H1 (cell line): ENCODE results near the gene TMSB15C. TPM values are rescaled to one million over a fixed set of nuclear protein-coding genes. Genes with fewer than 3 reads are reported as not detected.

Experiments
- RAD21 ChIP-seq, 2 experiments: IDR thresholded peaks in 1 of 2; conservative IDR thresholded peaks in 1 of 2; 2 replicates each; pipeline ENCODE4 v1.6.1; 2011; ENCODE audit warnings: low read depth in 2 of 2, low read length in 2 of 2, improper control_type of control experiment in 1 of 2, inconsistent platforms in 1 of 2, mild to moderate bottlenecking in 1 of 2, moderate library complexity in 1 of 2
- polyA plus RNA-seq, 7 experiments: library from polyadenylated mRNA; depleted of rRNA in 3 of 7; stranded (reverse) in 5 of 7; unstranded in 2 of 7; fragments of >200 nt in 5 of 7; fragments of 200-250 nt in 2 of 7; gene quantifications; 1 replicate in 5 of 7; 2 replicates in 1 of 7; 4 replicates in 1 of 7; pipeline versions ENCODE4 v1.2.1 to v1.2.3, GENCODE V29; 2011 to 2013; ENCODE audit warnings: missing spikeins in 2 of 7, mixed read lengths in 2 of 7
- total RNA-seq: library from RNA; stranded (reverse); fragmentation: NEBNext Ultra II Directional; extraction: Animal tissue kit (Norgen Biotek cat#: 25700); gene quantifications from 2 replicates; pipeline ENCODE4 v1.2.1, GENCODE V29; 2021
- TF ChIP-seq, protein P1 (sequence below): fragments of 300-600 bp; sonication (generic); IDR thresholded peaks from 2 replicates; pipeline ENCODE4 v1.7.1; 2012; ENCODE audit warnings: low read length, moderate library complexity, mild to moderate bottlenecking, inconsistent platforms; ENCODE audit not compliant: insufficient replicate concordance

The TMSB15C gene
- total and polyA plus RNA-seq, 2 of the 8 experiments (the other 6 are each of a cell fraction or from before 2014, with no cell fraction given), result 1.5 to 2.6 TPM

- TF ChIP-seq, protein P1, sequence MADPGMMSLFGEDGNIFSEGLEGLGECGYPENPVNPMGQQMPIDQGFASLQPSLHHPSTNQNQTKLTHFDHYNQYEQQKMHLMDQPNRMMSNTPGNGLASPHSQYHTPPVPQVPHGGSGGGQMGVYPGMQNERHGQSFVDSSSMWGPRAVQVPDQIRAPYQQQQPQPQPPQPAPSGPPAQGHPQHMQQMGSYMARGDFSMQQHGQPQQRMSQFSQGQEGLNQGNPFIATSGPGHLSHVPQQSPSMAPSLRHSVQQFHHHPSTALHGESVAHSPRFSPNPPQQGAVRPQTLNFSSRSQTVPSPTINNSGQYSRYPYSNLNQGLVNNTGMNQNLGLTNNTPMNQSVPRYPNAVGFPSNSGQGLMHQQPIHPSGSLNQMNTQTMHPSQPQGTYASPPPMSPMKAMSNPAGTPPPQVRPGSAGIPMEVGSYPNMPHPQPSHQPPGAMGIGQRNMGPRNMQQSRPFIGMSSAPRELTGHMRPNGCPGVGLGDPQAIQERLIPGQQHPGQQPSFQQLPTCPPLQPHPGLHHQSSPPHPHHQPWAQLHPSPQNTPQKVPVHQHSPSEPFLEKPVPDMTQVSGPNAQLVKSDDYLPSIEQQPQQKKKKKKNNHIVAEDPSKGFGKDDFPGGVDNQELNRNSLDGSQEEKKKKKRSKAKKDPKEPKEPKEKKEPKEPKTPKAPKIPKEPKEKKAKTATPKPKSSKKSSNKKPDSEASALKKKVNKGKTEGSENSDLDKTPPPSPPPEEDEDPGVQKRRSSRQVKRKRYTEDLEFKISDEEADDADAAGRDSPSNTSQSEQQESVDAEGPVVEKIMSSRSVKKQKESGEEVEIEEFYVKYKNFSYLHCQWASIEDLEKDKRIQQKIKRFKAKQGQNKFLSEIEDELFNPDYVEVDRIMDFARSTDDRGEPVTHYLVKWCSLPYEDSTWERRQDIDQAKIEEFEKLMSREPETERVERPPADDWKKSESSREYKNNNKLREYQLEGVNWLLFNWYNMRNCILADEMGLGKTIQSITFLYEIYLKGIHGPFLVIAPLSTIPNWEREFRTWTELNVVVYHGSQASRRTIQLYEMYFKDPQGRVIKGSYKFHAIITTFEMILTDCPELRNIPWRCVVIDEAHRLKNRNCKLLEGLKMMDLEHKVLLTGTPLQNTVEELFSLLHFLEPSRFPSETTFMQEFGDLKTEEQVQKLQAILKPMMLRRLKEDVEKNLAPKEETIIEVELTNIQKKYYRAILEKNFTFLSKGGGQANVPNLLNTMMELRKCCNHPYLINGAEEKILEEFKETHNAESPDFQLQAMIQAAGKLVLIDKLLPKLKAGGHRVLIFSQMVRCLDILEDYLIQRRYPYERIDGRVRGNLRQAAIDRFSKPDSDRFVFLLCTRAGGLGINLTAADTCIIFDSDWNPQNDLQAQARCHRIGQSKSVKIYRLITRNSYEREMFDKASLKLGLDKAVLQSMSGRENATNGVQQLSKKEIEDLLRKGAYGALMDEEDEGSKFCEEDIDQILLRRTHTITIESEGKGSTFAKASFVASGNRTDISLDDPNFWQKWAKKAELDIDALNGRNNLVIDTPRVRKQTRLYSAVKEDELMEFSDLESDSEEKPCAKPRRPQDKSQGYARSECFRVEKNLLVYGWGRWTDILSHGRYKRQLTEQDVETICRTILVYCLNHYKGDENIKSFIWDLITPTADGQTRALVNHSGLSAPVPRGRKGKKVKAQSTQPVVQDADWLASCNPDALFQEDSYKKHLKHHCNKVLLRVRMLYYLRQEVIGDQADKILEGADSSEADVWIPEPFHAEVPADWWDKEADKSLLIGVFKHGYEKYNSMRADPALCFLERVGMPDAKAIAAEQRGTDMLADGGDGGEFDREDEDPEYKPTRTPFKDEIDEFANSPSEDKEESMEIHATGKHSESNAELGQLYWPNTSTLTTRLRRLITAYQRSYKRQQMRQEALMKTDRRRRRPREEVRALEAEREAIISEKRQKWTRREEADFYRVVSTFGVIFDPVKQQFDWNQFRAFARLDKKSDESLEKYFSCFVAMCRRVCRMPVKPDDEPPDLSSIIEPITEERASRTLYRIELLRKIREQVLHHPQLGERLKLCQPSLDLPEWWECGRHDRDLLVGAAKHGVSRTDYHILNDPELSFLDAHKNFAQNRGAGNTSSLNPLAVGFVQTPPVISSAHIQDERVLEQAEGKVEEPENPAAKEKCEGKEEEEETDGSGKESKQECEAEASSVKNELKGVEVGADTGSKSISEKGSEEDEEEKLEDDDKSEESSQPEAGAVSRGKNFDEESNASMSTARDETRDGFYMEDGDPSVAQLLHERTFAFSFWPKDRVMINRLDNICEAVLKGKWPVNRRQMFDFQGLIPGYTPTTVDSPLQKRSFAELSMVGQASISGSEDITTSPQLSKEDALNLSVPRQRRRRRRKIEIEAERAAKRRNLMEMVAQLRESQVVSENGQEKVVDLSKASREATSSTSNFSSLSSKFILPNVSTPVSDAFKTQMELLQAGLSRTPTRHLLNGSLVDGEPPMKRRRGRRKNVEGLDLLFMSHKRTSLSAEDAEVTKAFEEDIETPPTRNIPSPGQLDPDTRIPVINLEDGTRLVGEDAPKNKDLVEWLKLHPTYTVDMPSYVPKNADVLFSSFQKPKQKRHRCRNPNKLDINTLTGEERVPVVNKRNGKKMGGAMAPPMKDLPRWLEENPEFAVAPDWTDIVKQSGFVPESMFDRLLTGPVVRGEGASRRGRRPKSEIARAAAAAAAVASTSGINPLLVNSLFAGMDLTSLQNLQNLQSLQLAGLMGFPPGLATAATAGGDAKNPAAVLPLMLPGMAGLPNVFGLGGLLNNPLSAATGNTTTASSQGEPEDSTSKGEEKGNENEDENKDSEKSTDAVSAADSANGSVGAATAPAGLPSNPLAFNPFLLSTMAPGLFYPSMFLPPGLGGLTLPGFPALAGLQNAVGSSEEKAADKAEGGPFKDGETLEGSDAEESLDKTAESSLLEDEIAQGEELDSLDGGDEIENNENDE, result no peak
- TF ChIP-seq RAD21 (IDR thresholded peaks at IDR 0.05 in 1 of 2, conservative IDR thresholded peaks at IDR 0.05 in 1 of 2; ENCODE audit: low read depth in 2 of 2, low read length in 2 of 2), result peak; percentile 51 to 65
Observed at GRCh38 chrX:104098151-104098808, 22.2 kb upstream of the TMSB15C start (continued).
